ENCODE data around the gene OSBPL2. TPM values are rescaled to one million over a fixed set of nuclear protein-coding genes. Genes with fewer than 3 reads are reported as not detected.

The OSBPL2 gene
- total RNA-seq, 2 experiments from 2014 or later = 52.8 to 54.4 TPM

GRCh38 chr20:62319346-62319909 is 81.1 kb downstream of the OSBPL2 start:
- ChIA-PET CTCF (no interaction called here), POLR2A (no interaction called here)
- peaks cover 0 to 15% of the 10 kb centered on the region in 2 experiments for H3K9me3 ChIP-seq (ENCODE audit: control insufficient read depth in 1 of 2, insufficient read depth in 1 of 2, low read length in 2 of 2)
- no peak overlapping the region for H3K4me3 ChIP-seq (ENCODE audit: low read length)
- H3K27me3 ChIP-seq (ENCODE audit: control insufficient read depth in 1 of 2, insufficient read depth in 2 of 2, low read length in 2 of 2) = no peaks in the 10 kb centered on the region
- H3K27ac ChIP-seq (ENCODE audit: low read depth in 1 of 2, low read length in 2 of 2) = no peak overlapping the region
- Mint-ChIP-seq H3K27me3 (no peaks in the 10 kb centered on the region), H3K36me3 (ENCODE audit: low read depth) (no peaks in the 10 kb centered on the region), H3K27ac (no peak overlapping the region), H3K4me1 (ENCODE audit: low read depth) (no peaks in the 10 kb centered on the region), H3K4me3 (no peak overlapping the region), H3K9me3 (no peaks in the 10 kb centered on the region)
- TF ChIP-seq CTCF (IDR thresholded peaks at IDR 0.05) = no peak
- H3K36me3 ChIP-seq (ENCODE audit: insufficient read depth, low read length) = no peaks in the 10 kb centered on the region
- DNase-seq (no peak), ATAC-seq (ENCODE audit: poor library complexity) (no peak)
- intact Hi-C loops (cut with DNase I, micrococcal nuclease) = no loop called here
- no peaks in the 10 kb centered on the region for H3K4me1 ChIP-seq (ENCODE audit: insufficient read depth, low read length)

GRCh38 chr20:62320581-62321354 is 82.4 kb downstream of the OSBPL2 start:
- Mint-ChIP-seq H3K4me3 (no peak overlapping the region), H3K36me3 (ENCODE audit: low read depth) (no peaks in the 10 kb centered on the region), H3K27ac (no peak overlapping the region), H3K4me1 (ENCODE audit: low read depth) (no peaks in the 10 kb centered on the region), H3K9me3 (no peaks in the 10 kb centered on the region), H3K27me3 (no peaks in the 10 kb centered on the region)
- DNase-seq = no peak
- no peak for TF ChIP-seq CTCF (IDR thresholded peaks at IDR 0.05)
- no peak overlapping the region for H3K4me3 ChIP-seq (ENCODE audit: low read length)
- ATAC-seq (ENCODE audit: poor library complexity) = no peak
- no peak overlapping the region for H3K27ac ChIP-seq (ENCODE audit: low read depth in 1 of 2, low read length in 2 of 2)
- CTCF ChIA-PET = no interaction called here
- no peaks in the 10 kb centered on the region for H3K27me3 ChIP-seq (ENCODE audit: control insufficient read depth in 1 of 2, insufficient read depth in 2 of 2, low read length in 2 of 2)
- intact Hi-C loops (cut with DNase I, micrococcal nuclease) = no loop called here
- POLR2A ChIA-PET = no interaction called here
- H3K9me3 ChIP-seq (ENCODE audit: control insufficient read depth in 1 of 2, insufficient read depth in 1 of 2, low read length in 2 of 2) = peaks cover 0 to 22% of the 10 kb centered on the region in 2 experiments
- H3K4me1 ChIP-seq (ENCODE audit: insufficient read depth, low read length) = no peaks in the 10 kb centered on the region
- H3K36me3 ChIP-seq (ENCODE audit: insufficient read depth, low read length) = no peaks in the 10 kb centered on the region

GRCh38 chr20:62321521-62321948 is 83.2 kb downstream of the OSBPL2 start:
- POLR2A ChIA-PET = no interaction called here

More at GRCh38 chr20:62321521-62321948, 83.2 kb downstream of the OSBPL2 start:
- Histone ChIP-seq H3K4me1 (ENCODE audit: insufficient read depth, low read length) (no peaks in the 10 kb centered on the region), H3K4me3 (ENCODE audit: low read length) (no peak overlapping the region), H3K9me3 (ENCODE audit: control insufficient read depth in 1 of 2, insufficient read depth in 1 of 2, low read length in 2 of 2) (peaks cover 0 to 22% of the 10 kb centered on the region in 2 experiments), H3K36me3 (ENCODE audit: insufficient read depth, low read length) (no peaks in the 10 kb centered on the region), H3K27ac (ENCODE audit: low read depth in 1 of 2, low read length in 2 of 2) (no peak overlapping the region), H3K27me3 (ENCODE audit: control insufficient read depth in 1 of 2, insufficient read depth in 2 of 2, low read length in 2 of 2) (no peaks in the 10 kb centered on the region)
- ATAC-seq (ENCODE audit: poor library complexity) = peak; percentile 37
- CTCF ChIA-PET = no interaction called here
- Mint-ChIP-seq H3K9me3 (no peaks in the 10 kb centered on the region), H3K27me3 (no peaks in the 10 kb centered on the region), H3K36me3 (ENCODE audit: low read depth) (no peaks in the 10 kb centered on the region), H3K27ac (no peak overlapping the region), H3K4me1 (ENCODE audit: low read depth) (no peaks in the 10 kb centered on the region), H3K4me3 (no peak overlapping the region)
- peak in 2 of 14 experiments; percentile 28 to 48 for DNase-seq
- intact Hi-C loops (cut with DNase I, micrococcal nuclease) = no loop called here
- no peak for TF ChIP-seq CTCF (IDR thresholded peaks at IDR 0.05)
